Measurements from ENCODE around the gene NSD1. TPM values are rescaled to one million over a fixed set of nuclear protein-coding genes. Genes with fewer than 3 reads are reported as not detected.

NSD1 gene
- total RNA-seq, result 98.2 TPM

GRCh38 chr5:177133096-177133852 is at the start of gene NSD1:
TSS of gene NSD1 (plus strand) at chr5:177133773. CDS start at chr5:177135104, 1,331 bp downstream.
- DNase-seq, result peak; percentile 97

GRCh38 chr5:177084175-177084574 is 49.4 kb upstream of the NSD1 start:
- DNase-seq, result no peak

GRCh38 chr5:177085985-177086653 is 47.5 kb upstream of the NSD1 start:
- DNase-seq, result no peak

- peak; percentile 94 for DNase-seq
Observed at GRCh38 chr5:177086654-177087397, 46.7 kb upstream of the NSD1 start, which contains the start of gene FGFR4. TSS of gene FGFR4 (plus strand) at chr5:177086915. CDS start at chr5:177089603, 2,688 bp downstream.

GRCh38 chr5:177087398-177088005 is 46.1 kb upstream of the NSD1 start:
- DNase-seq, result no peak

GRCh38 chr5:177089127-177089526 is 44.4 kb upstream of the NSD1 start:
- DNase-seq, result no peak

GRCh38 chr5:177089825-177090641 is 43.5 kb upstream of the NSD1 start:
- DNase-seq, result no peak

GRCh38 chr5:177090813-177091212 is 42.8 kb upstream of the NSD1 start:
- no peak for DNase-seq

- DNase-seq, result no peak
Observed at GRCh38 chr5:177091232-177091631, 42.3 kb upstream of the NSD1 start.

GRCh38 chr5:177092178-177093081 is 41.1 kb upstream of the NSD1 start:
- no peak for DNase-seq

GRCh38 chr5:177093082-177093712 is 40.4 kb upstream of the NSD1 start:
- no peak for DNase-seq

GRCh38 chr5:177093803-177094202 is 39.8 kb upstream of the NSD1 start:
- no peak for DNase-seq

GRCh38 chr5:177094224-177095087 is 39.1 kb upstream of the NSD1 start:
- peak; percentile 96 for DNase-seq

GRCh38 chr5:177095088-177095669 is 38.4 kb upstream of the NSD1 start:
- DNase-seq, result no peak

GRCh38 chr5:177096162-177097015 is 37.2 kb upstream of the NSD1 start:
- no peak for DNase-seq

GRCh38 chr5:177097016-177097985 is 36.3 kb upstream of the NSD1 start:
- no peak for DNase-seq
